ENCODE results near the gene SLC38A10. TPM values are rescaled to one million over a fixed set of nuclear protein-coding genes. Genes with fewer than 3 reads are reported as not detected.

The SLC38A10 gene
- polyA plus RNA-seq (2013, experiment 1 of 2) = 36.0 TPM
- polyA plus RNA-seq (2013, experiment 2 of 2) = 36.0 TPM

GRCh38 chr17:81295031-81295675 lies at the start of gene SLC38A10:
TSS of gene SLC38A10 (minus strand) at chr17:81295307. CDS start at chr17:81294921, 386 bp downstream.
- WGBS, 2 experiments (ENCODE audit: insufficient coverage in 2 of 2) = 1% methylated on average over 36 of the region's 59 CpGs
- H3K9me3 ChIP-seq (ENCODE audit: control insufficient read depth, low read length) = no peaks in the 10 kb centered on the region
- H3K36me3 ChIP-seq (ENCODE audit: control insufficient read depth, insufficient read depth, low read length) = peaks cover 3% of the 10 kb centered on the region
- peak within 1 kb of the TSS; percentile 36 for H3K27ac ChIP-seq (ENCODE audit: low read depth, low read length, severe bottlenecking)
- H3K4me1 ChIP-seq (ENCODE audit: control insufficient read depth, insufficient read depth, low read length, poor library complexity, severe bottlenecking) = peaks cover 5% of the 10 kb centered on the region
- peak within 1 kb of the TSS; percentile 71 for H3K4me3 ChIP-seq (ENCODE audit: extremely low read depth, insufficient read depth, low read length, poor library complexity, severe bottlenecking)

- H3K27ac ChIP-seq (ENCODE audit: low read depth, low read length, severe bottlenecking) = peak overlapping the region; percentile 82
- peaks cover 42% of the 10 kb centered on the region for H3K4me1 ChIP-seq (ENCODE audit: control insufficient read depth, insufficient read depth, low read length, poor library complexity, severe bottlenecking)
- 2 to 4% methylated on average over 26 to 39 of the region's 55 CpGs for WGBS, 2 experiments (ENCODE audit: insufficient coverage in 2 of 2)
- peaks cover 24% of the 10 kb centered on the region for H3K36me3 ChIP-seq (ENCODE audit: control insufficient read depth, insufficient read depth, low read length)
- peak overlapping the region; percentile 85 for H3K4me3 ChIP-seq (ENCODE audit: extremely low read depth, insufficient read depth, low read length, poor library complexity, severe bottlenecking)
- no peaks in the 10 kb centered on the region for H3K9me3 ChIP-seq (ENCODE audit: control insufficient read depth, low read length)
These were observed 47.4 kb upstream of the SLC38A10 start for GRCh38 chr17:81342269-81343070.

- H3K27ac ChIP-seq (ENCODE audit: low read depth, low read length, severe bottlenecking) = peak overlapping the region; percentile 82
- H3K36me3 ChIP-seq (ENCODE audit: control insufficient read depth, insufficient read depth, low read length) = peaks cover 24% of the 10 kb centered on the region
- 2 to 3% methylated on average over 49 to 69 of the region's 83 CpGs for WGBS, 2 experiments (ENCODE audit: insufficient coverage in 2 of 2)
- peak overlapping the region; percentile 85 for H3K4me3 ChIP-seq (ENCODE audit: extremely low read depth, insufficient read depth, low read length, poor library complexity, severe bottlenecking)
- peaks cover 35% of the 10 kb centered on the region for H3K4me1 ChIP-seq (ENCODE audit: control insufficient read depth, insufficient read depth, low read length, poor library complexity, severe bottlenecking)
- H3K9me3 ChIP-seq (ENCODE audit: control insufficient read depth, low read length) = no peaks in the 10 kb centered on the region
These were observed 46.6 kb upstream of the SLC38A10 start for GRCh38 chr17:81341516-81342268.

- H3K9me3 ChIP-seq (ENCODE audit: control insufficient read depth, low read length) = no peaks in the 10 kb centered on the region
- 17 to 21% methylated on average over 55 to 58 of the region's 60 CpGs for WGBS, 2 experiments (ENCODE audit: insufficient coverage in 2 of 2)
- peaks cover 24% of the 10 kb centered on the region for H3K36me3 ChIP-seq (ENCODE audit: control insufficient read depth, insufficient read depth, low read length)
- H3K4me1 ChIP-seq (ENCODE audit: control insufficient read depth, insufficient read depth, low read length, poor library complexity, severe bottlenecking) = peaks cover 33% of the 10 kb centered on the region
- H3K27ac ChIP-seq (ENCODE audit: low read depth, low read length, severe bottlenecking) = peak overlapping the region; percentile 82
- H3K4me3 ChIP-seq (ENCODE audit: extremely low read depth, insufficient read depth, low read length, poor library complexity, severe bottlenecking) = peak overlapping the region; percentile 85
These were observed 45.8 kb upstream of the SLC38A10 start for GRCh38 chr17:81340607-81341515.

GRCh38 chr17:81339534-81340296 lies 44.6 kb upstream of the SLC38A10 start:
- 58 to 60% methylated on average over 6 to 7 of the region's 11 CpGs for WGBS, 2 experiments (ENCODE audit: insufficient coverage in 2 of 2)
- no peaks in the 10 kb centered on the region for H3K9me3 ChIP-seq (ENCODE audit: control insufficient read depth, low read length)
- H3K27ac ChIP-seq (ENCODE audit: low read depth, low read length, severe bottlenecking) = peak overlapping the region; percentile 71
- no peak overlapping the region for H3K4me3 ChIP-seq (ENCODE audit: extremely low read depth, insufficient read depth, low read length, poor library complexity, severe bottlenecking)
- H3K36me3 ChIP-seq (ENCODE audit: control insufficient read depth, insufficient read depth, low read length) = peaks cover 24% of the 10 kb centered on the region
- peaks cover 33% of the 10 kb centered on the region for H3K4me1 ChIP-seq (ENCODE audit: control insufficient read depth, insufficient read depth, low read length, poor library complexity, severe bottlenecking)

GRCh38 chr17:81339191-81339533 lies 44.1 kb upstream of the SLC38A10 start:
- Histone ChIP-seq H3K4me3 (ENCODE audit: extremely low read depth, insufficient read depth, low read length, poor library complexity, severe bottlenecking) (no peak overlapping the region), H3K36me3 (ENCODE audit: control insufficient read depth, insufficient read depth, low read length) (peaks cover 19% of the 10 kb centered on the region), H3K27ac (ENCODE audit: low read depth, low read length, severe bottlenecking) (peak overlapping the region; percentile 71), H3K4me1 (ENCODE audit: control insufficient read depth, insufficient read depth, low read length, poor library complexity, severe bottlenecking) (peaks cover 33% of the 10 kb centered on the region), H3K9me3 (ENCODE audit: control insufficient read depth, low read length) (no peaks in the 10 kb centered on the region)
- 53 to 58% methylated on average over 4 of the region's 4 CpGs for WGBS, 2 experiments (ENCODE audit: insufficient coverage in 2 of 2)

- Histone ChIP-seq H3K27ac (ENCODE audit: low read depth, low read length, severe bottlenecking) (peak overlapping the region; percentile 23), H3K9me3 (ENCODE audit: control insufficient read depth, low read length) (no peaks in the 10 kb centered on the region), H3K4me1 (ENCODE audit: control insufficient read depth, insufficient read depth, low read length, poor library complexity, severe bottlenecking) (peaks cover 33% of the 10 kb centered on the region), H3K4me3 (ENCODE audit: extremely low read depth, insufficient read depth, low read length, poor library complexity, severe bottlenecking) (no peak overlapping the region), H3K36me3 (ENCODE audit: control insufficient read depth, insufficient read depth, low read length) (peaks cover 15% of the 10 kb centered on the region)
- WGBS, 2 experiments (ENCODE audit: insufficient coverage in 2 of 2) = 90 to 94% methylated on average over 10 of the region's 17 CpGs
These were observed 43.4 kb upstream of the SLC38A10 start for GRCh38 chr17:81338274-81339190.

- no peak overlapping the region for H3K27ac ChIP-seq (ENCODE audit: low read depth, low read length, severe bottlenecking)
- peaks cover 5% of the 10 kb centered on the region for H3K36me3 ChIP-seq (ENCODE audit: control insufficient read depth, insufficient read depth, low read length)
- 50% methylated on average over 12 to 13 of the region's 14 CpGs for WGBS, 2 experiments (ENCODE audit: insufficient coverage in 2 of 2)
- H3K4me3 ChIP-seq (ENCODE audit: extremely low read depth, insufficient read depth, low read length, poor library complexity, severe bottlenecking) = no peak overlapping the region
- H3K4me1 ChIP-seq (ENCODE audit: control insufficient read depth, insufficient read depth, low read length, poor library complexity, severe bottlenecking) = peaks cover 33% of the 10 kb centered on the region
- H3K9me3 ChIP-seq (ENCODE audit: control insufficient read depth, low read length) = no peaks in the 10 kb centered on the region
These were observed 42.4 kb upstream of the SLC38A10 start for GRCh38 chr17:81337476-81337879.

- H3K27ac ChIP-seq (ENCODE audit: low read depth, low read length, severe bottlenecking) = no peak overlapping the region
- H3K4me3 ChIP-seq (ENCODE audit: extremely low read depth, insufficient read depth, low read length, poor library complexity, severe bottlenecking) = no peak overlapping the region
- peaks cover 33% of the 10 kb centered on the region for H3K4me1 ChIP-seq (ENCODE audit: control insufficient read depth, insufficient read depth, low read length, poor library complexity, severe bottlenecking)
- no peaks in the 10 kb centered on the region for H3K9me3 ChIP-seq (ENCODE audit: control insufficient read depth, low read length)
- no peaks in the 10 kb centered on the region for H3K36me3 ChIP-seq (ENCODE audit: control insufficient read depth, insufficient read depth, low read length)
- WGBS, 2 experiments (ENCODE audit: insufficient coverage in 2 of 2) = 80 to 93% methylated on average over 4 to 7 of the region's 8 CpGs
These were observed 41.8 kb upstream of the SLC38A10 start for GRCh38 chr17:81336930-81337325.

All from mesodermal cell (in vitro differentiated cells).